Heart left ventricle (tissue), 16 donors: Measurements from ENCODE around the gene TEN1. TPM values are rescaled to one million over a fixed set of nuclear protein-coding genes. Genes with fewer than 3 reads are reported as not detected.
"Not testable (repeated sequence)": the region's sequence is repeated elsewhere in the genome, so short reads cannot be mapped to it uniquely, and the experiment has no call there.

Experiments used
- ATAC-seq, 4 donors: fragments of 200-7000 bp; cut with Tn5 transposase; one replicate each; pipeline ENCODE4 v1.9.1; 2020 to 2022; ENCODE audit warnings: moderate library complexity in 4 of 4, mild to moderate bottlenecking in 3 of 4, moderate number of reproducible peaks in 1 of 4
- DNase-seq, 5 donors: peaks; one replicate each; pipeline ENCODE4 v3.0.0-alpha.2; 2020
- H3K27ac ChIP-seq, 12 donors: fragments of 200-600 bp; sonication (generic) in 4 of 12; one replicate each; pipeline versions ENCODE4 v1.5.0 to v1.8.0; 2016 to 2022; ENCODE audit warnings: mild to moderate bottlenecking in 2 of 12
- H3K27me3 ChIP-seq, 9 donors: fragments of 200-600 bp; sonication (generic) in 2 of 9; one replicate each; pipeline versions ENCODE4 v1.5.1 to v1.8.0; 2016 to 2022; ENCODE audit warnings: mild to moderate bottlenecking in 3 of 9
- H3K36me3 ChIP-seq, 9 donors: fragments of 200-600 bp; sonication (generic) in 2 of 9; one replicate each; pipeline versions ENCODE4 v1.5.0 to v1.8.0; 2018 to 2022; ENCODE audit warnings: mild to moderate bottlenecking in 2 of 9
- H3K4me1 ChIP-seq, 12 donors: fragments of 200-600 bp; sonication (generic) in 4 of 12; one replicate each; pipeline versions ENCODE4 v1.5.0 to v1.8.0; 2016 to 2022; ENCODE audit warnings: mild to moderate bottlenecking in 3 of 12
- H3K4me3 ChIP-seq, 12 donors: fragments of 200-600 bp; sonication (generic) in 4 of 12; one replicate each; pipeline versions ENCODE4 v1.5.0 to v1.8.0; 2017 to 2022; ENCODE audit warnings: mild to moderate bottlenecking in 9 of 12, moderate library complexity in 4 of 12
- H3K9me3 ChIP-seq, 12 donors: fragments of 200-600 bp; sonication (generic) in 4 of 12; one replicate each; pipeline versions ENCODE4 v1.5.0 to v1.8.0; 2016 to 2022; ENCODE audit warnings: mild to moderate bottlenecking in 1 of 12
- POLR2A ChIP-seq, 2 donors: fragments of 450-650 bp; IDR thresholded peaks; one replicate each; pipeline ENCODE4 v1.6.1; 2017; ENCODE audit warnings: antibody characterized with exemption in 2 of 2, mild to moderate bottlenecking in 2 of 2, moderate library complexity in 2 of 2
- WGBS, 4 donors: extraction: QIAGEN DNeasy Blood & Tissue Kit in 2 of 4; methylation state at CpG; one replicate each; pipeline versions ENCODE4 v1.1.5 to v1.1.7; 2013 to 2018; 5-methylcytosine and 5-hydroxymethylcytosine counted together
- intact Hi-C, 10 donors: fragments of 100-400 bp; cut with DNase I; formaldehyde crosslinking; loops; one replicate each; pipeline versions ENCODE4 v1.11.1 to v1.14.2; 2022
- polyA plus RNA-seq, 2 donors: library from polyadenylated mRNA; stranded (reverse); fragments of 200-250 nt; gene quantifications; one replicate each; pipeline ENCODE4 v1.2.3, GENCODE V29; 2013
- total RNA-seq, 9 donors: library from RNA; depleted of rRNA in 2 of 9; stranded (reverse); fragments of >200 nt in 2 of 9; fragmentation: NEBNext Ultra II Directional in 3 of 9; extraction: Animal tissue kit (Norgen Biotek cat#: 25700) in 3 of 9; gene quantifications; one replicate each; pipeline versions ENCODE4 v1.1.0 to v1.2.4, GENCODE V29; 2016 to 2023
- TF ChIP-seq, protein P1 (sequence below), 12 donors: fragments of 200-600 bp; sonication (generic) in 4 of 12; IDR thresholded peaks; one replicate each; pipeline versions ENCODE4 v1.5.0 to v1.8.0; 2018 to 2022; ENCODE audit warnings: antibody characterized with exemption in 12 of 12, mild to moderate bottlenecking in 5 of 12
- donor health status: ischemic (EF 13 %, LVEDD 7.1; RV severe dilation, severe dysfunction).
- donor health status: healthy with polysubstance abuse.
- donor health status: DM: no; HTN: yes; CAD: no.
- donor health status: DM: no; HTN: no; CAD: no.
- donor health status: ischemic (EF 25% LVEDD 6.9; RV normal size, moderate dysfunction).
- donor health status: ischemic (EF 25% LVEDD 5.7; RV mildly dilated, moderate dysfunction).
- donor health status: healthy.
- donor health status: DM: yes; HTN: yes; CAD: no.
- donor health status: ischemic (EF 35%, LVEDD 5.7; RV mildly dilated, moderate dysfunction).
- donor health status: nonischemic (EF 11% LVEDD 7.7; RV severe dilation, severe dysfunction).
- donor health status: DM: yes; HTN: yes; CAD: no.
- donor health status: PGD.
- donor health status: ischemic (EF 29% LVEDD 5.4; RV normal size, mild dysfunction).
- donor health status: nonischemic (EF 23%, LVEDD 6.1; RV moderate dilation, normal function).

TEN1 gene
- total and polyA plus RNA-seq, 11 donors, result 3.3 to 22.1 (median 8.7) TPM

DNA sequence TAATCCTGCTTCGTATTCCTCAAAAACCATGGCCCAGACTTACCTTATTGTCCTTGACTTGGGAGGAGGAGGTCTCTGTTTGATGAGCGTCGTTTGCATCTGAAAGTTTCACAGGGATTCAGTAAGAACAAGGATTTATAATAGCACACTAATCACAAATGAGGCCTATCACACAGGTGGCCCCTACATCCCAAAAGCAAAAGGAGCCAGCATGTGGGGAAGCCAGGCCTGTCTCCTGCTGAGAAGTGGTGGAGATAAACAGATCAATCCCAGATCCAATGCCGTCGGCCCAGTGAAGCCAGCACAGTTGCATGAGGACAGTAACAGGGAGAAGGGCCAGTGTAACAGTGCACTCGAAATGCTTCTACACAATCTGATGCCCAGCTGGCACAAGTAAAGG, 61.3 kb downstream of the TEN1 start:
- ATAC-seq (no peak), DNase-seq (no peak)
- Histone ChIP-seq H3K4me3 (no peak overlapping the region), H3K36me3 (peaks cover 12 to 82% (median 74%) of the 10 kb centered on the region in 9 donors), H3K27me3 (no peaks in the 10 kb centered on the region), H3K9me3 (no peaks in the 10 kb centered on the region), H3K4me1 (peaks cover 0 to 7% (median 0%) of the 10 kb centered on the region in 12 donors), H3K27ac (peak overlapping the region in 1 of 12 donors; percentile 84)
- 61 to 78% (median 68%) methylated on average over 6 of the region's 6 CpGs for WGBS, 4 donors
- intact Hi-C loops, result no loop called here
- TF ChIP-seq, protein P1, sequence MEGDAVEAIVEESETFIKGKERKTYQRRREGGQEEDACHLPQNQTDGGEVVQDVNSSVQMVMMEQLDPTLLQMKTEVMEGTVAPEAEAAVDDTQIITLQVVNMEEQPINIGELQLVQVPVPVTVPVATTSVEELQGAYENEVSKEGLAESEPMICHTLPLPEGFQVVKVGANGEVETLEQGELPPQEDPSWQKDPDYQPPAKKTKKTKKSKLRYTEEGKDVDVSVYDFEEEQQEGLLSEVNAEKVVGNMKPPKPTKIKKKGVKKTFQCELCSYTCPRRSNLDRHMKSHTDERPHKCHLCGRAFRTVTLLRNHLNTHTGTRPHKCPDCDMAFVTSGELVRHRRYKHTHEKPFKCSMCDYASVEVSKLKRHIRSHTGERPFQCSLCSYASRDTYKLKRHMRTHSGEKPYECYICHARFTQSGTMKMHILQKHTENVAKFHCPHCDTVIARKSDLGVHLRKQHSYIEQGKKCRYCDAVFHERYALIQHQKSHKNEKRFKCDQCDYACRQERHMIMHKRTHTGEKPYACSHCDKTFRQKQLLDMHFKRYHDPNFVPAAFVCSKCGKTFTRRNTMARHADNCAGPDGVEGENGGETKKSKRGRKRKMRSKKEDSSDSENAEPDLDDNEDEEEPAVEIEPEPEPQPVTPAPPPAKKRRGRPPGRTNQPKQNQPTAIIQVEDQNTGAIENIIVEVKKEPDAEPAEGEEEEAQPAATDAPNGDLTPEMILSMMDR (IDR thresholded peaks at IDR 0.05), result no peak
- no peak for TF ChIP-seq POLR2A (IDR thresholded peaks at IDR 0.05)

DNA sequence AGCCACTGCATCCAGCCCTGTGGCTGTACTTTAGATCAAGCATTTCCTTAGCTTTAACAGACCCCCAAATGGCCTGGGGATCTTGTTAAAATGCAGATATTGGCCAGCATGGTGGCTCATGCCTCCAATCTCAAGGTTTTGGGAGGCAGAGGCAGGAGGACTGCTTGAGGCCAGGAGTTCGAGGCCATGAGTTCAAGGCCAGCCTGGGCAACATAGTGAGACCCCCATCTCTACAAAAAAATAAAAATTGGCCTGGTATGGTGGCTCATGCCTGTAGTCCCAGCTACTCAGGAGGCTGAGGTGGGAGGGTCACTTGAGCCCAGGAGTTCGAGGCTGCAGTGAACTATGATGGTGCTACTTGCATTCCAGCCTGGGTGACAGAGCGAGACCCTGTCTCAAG, 63.8 kb downstream of the TEN1 start:
- H3K27me3 ChIP-seq, ATAC-seq, H3K4me1 ChIP-seq, DNase-seq, H3K9me3 ChIP-seq, intact Hi-C loops, H3K4me3 ChIP-seq, H3K27ac ChIP-seq: not testable (repeated sequence)
- WGBS, 4 donors, result 93 to 100% (median 99%) methylated on average over 3 of the region's 3 CpGs
- peaks cover 12 to 100% (median 98%) of the 10 kb centered on the region in 9 donors for H3K36me3 ChIP-seq

DNA sequence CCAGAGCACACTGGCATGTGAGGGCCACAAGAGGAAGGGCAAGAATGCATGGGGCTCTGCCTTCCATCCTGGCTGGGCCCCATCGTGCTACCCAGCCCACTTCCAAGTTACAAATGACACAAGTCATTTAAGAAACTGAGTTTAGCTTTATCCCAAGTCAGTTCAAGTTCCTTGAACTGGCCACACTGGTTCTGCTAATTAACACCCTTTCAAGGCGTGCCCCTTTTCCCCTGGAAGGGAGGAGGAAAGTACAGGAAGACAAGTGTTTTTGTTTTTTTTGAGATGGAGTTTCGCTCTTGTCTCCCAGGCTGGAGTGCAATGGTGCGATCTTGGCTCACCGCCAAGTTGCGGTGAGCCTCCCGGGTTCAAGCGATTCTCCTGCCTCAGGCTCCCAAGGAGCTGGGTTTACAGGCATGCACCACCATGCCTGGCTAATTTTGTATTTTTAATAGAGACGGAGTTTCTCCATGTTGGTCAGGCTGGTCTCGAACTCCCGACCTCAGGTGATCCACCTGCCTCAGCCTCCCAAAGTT, 65.5 kb downstream of the TEN1 start:
- peaks cover 12 to 100% (median 100%) of the 10 kb centered on the region in 9 donors for H3K36me3 ChIP-seq
- ATAC-seq, H3K4me1 ChIP-seq, H3K27ac ChIP-seq, intact Hi-C loops, DNase-seq, H3K9me3 ChIP-seq, H3K27me3 ChIP-seq, H3K4me3 ChIP-seq: not testable (repeated sequence)
- WGBS, 4 donors, result 77 to 83% (median 79%) methylated on average over 10 to 11 of the region's 11 CpGs

DNA sequence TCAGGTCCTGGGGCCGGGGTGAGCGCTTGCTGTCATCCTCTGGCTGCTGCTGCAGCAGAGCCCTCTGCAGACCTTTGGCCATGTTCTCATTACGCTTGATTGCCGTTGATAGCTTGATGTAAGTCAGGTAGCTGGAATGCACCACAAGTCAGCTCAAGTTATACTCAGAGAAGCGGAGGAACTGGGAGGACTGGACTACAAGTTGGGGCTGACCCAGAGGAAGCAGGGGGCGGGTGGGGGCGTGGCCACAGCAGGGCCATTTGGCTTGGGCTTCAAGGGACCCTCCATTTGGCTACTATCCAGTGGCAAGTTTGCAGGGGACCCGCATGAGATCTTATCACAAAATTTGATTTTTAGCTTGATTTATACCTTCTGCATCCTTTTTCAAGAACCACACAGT, 67.0 kb downstream of the TEN1 start:
- ATAC-seq (no peak), DNase-seq (no peak)
- Histone ChIP-seq H3K9me3 (no peaks in the 10 kb centered on the region), H3K27me3 (no peaks in the 10 kb centered on the region), H3K27ac (no peak overlapping the region), H3K4me1 (peaks cover 0 to 6% (median 0%) of the 10 kb centered on the region in 12 donors), H3K4me3 (no peak overlapping the region), H3K36me3 (peaks cover 9 to 100% (median 100%) of the 10 kb centered on the region in 9 donors)
- intact Hi-C loops, result no loop called here
- 87 to 92% (median 91%) methylated on average over 8 of the region's 8 CpGs for WGBS, 4 donors
- TF ChIP-seq POLR2A (IDR thresholded peaks at IDR 0.05), result no peak
- TF ChIP-seq, protein P1 (IDR thresholded peaks at IDR 0.05), result no peak

DNA sequence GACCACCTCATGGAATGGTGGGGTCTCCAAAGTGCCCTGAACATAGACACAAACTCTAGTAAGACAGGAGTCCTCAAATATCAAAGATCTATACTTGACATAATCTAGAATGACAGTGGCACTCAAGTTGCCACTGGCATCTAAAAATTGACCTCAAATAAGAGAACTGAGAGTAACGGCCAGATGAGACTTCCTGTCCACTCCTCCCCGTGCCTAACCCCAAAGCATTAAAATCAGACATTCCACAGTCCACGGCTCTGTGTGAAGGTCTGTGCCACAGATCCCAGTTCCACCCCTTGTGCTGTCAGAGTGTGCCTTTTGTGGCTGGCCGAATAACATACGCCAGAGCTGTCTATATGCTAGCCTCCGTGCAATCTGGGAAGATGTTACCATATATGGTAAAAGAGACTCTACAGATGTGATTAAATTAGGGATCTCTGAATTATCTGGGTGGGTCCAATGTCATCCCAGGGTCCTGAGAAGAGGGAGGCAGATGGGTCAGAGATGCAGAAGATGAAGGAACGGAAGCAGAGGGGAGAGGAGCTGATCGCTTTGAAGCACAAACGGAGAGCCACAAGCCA, 69.1 kb downstream of the TEN1 start:
- 81 to 83% (median 82%) methylated on average over 9 of the region's 9 CpGs for WGBS, 4 donors
- Histone ChIP-seq H3K4me3 (no peak overlapping the region), H3K27ac (no peak overlapping the region), H3K27me3 (no peaks in the 10 kb centered on the region), H3K4me1 (peaks cover 0 to 6% (median 0%) of the 10 kb centered on the region in 12 donors), H3K36me3 (peaks cover 9 to 100% (median 98%) of the 10 kb centered on the region in 9 donors), H3K9me3 (no peaks in the 10 kb centered on the region)
- TF ChIP-seq POLR2A (IDR thresholded peaks at IDR 0.05), result no peak
- TF ChIP-seq, protein P1 (IDR thresholded peaks at IDR 0.05), result no peak
- ATAC-seq, result no peak
- DNase-seq, result no peak
- intact Hi-C loops, result no loop called here
